ENCODE data around the gene IGLL5. TPM values are rescaled to one million over a fixed set of nuclear protein-coding genes. Genes with fewer than 3 reads are reported as not detected.

Gene IGLL5
- total RNA-seq (2014; rRNA removed; shearing (Covaris generic)), result not detected in 2 replicates

GRCh38 chr22:22887621-22888503 is at the start of gene IGLL5:
TSS of gene IGLL5 (plus strand) at chr22:22887816. CDS start at chr22:22888054, 238 bp downstream.

Small RNA genes lying within 50 kb of the gene (small RNA-seq; reads per million reads assigned to genes)
- gene IGLC4 (not detected), gene IGLC5 (not detected), gene IGLJ1 (not detected), gene IGLJ2 (not detected), gene IGLJ3 (not detected), gene IGLJ4 (not detected), gene IGLJ5 (not detected), gene IGLJ6 (not detected), gene IGLJ7 (not detected), gene IGLV2-5 (not detected), gene IGLV3-2 (not detected), gene IGLV3-4 (not detected), gene IGLV3-6 (not detected), gene IGLV3-7 (not detected), gene MIR5571 (not detected)

Other genes with a start within 250 kb of the IGLL5 start
- not detected in 2 replicates for gene GGTLC2, start 243.2 kb upstream of the IGLL5 start, total RNA-seq (2014; rRNA removed; shearing (Covaris generic))
- 1.2 and 2.1 TPM in 2 replicates for gene GNAZ, start 182.7 kb downstream of the IGLL5 start, total RNA-seq (2014; rRNA removed; shearing (Covaris generic))